ENCODE results near the gene GET4. TPM values are rescaled to one million over a fixed set of nuclear protein-coding genes. Genes with fewer than 3 reads are reported as not detected.
A peak's percentile ranks its signal among the peaks of the same experiment; 100 is the strongest.

Gene GET4, protein sequence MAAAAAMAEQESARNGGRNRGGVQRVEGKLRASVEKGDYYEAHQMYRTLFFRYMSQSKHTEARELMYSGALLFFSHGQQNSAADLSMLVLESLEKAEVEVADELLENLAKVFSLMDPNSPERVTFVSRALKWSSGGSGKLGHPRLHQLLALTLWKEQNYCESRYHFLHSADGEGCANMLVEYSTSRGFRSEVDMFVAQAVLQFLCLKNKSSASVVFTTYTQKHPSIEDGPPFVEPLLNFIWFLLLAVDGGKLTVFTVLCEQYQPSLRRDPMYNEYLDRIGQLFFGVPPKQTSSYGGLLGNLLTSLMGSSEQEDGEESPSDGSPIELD
- 20.6 TPM for total RNA-seq
- long read RNA-seq, full-length matches to known transcripts: 93 of 104 reads
- long read RNA-seq, partial matches to known transcripts: 6 of 104 reads
- long read RNA-seq, other reads (novel, unspliced or antisense): 5 of 104 reads

GRCh38 chr7:876077-876971 lies at the start of gene GET4:
TSS of gene GET4 (plus strand) at chr7:876554. CDS start at chr7:876646, 92 bp downstream.
- DNase-seq (peak; percentile 98), ATAC-seq (peak; percentile 80)
- intact Hi-C loops (cut with micrococcal nuclease): loop anchor here (10.0 kb wide), 2 partner anchors 52 to 92 kb away; no protein-coding TSS in a partner anchor

- intact Hi-C loops (cut with micrococcal nuclease): loop anchor here (10.0 kb wide), 1 partner anchor 46 kb away; the partner anchor contains the start of gene GET4
- ATAC-seq: no peak
These were observed 47.4 kb upstream of the GET4 start for GRCh38 chr7:828793-829561.

GRCh38 chr7:830069-830468 lies 46.3 kb upstream of the GET4 start:
- DNase-seq (no peak), ATAC-seq (peak; percentile 16)
- intact Hi-C loops (cut with micrococcal nuclease): no loop called here

More at GRCh38 chr7:828793-829561, 47.4 kb upstream of the GET4 start:
- DNase-seq: no peak

GRCh38 chr7:831596-832166 lies 44.7 kb upstream of the GET4 start:
- DNase-seq (no peak), ATAC-seq (peak; percentile 77)
- intact Hi-C loops (cut with micrococcal nuclease): no loop called here

DNA sequence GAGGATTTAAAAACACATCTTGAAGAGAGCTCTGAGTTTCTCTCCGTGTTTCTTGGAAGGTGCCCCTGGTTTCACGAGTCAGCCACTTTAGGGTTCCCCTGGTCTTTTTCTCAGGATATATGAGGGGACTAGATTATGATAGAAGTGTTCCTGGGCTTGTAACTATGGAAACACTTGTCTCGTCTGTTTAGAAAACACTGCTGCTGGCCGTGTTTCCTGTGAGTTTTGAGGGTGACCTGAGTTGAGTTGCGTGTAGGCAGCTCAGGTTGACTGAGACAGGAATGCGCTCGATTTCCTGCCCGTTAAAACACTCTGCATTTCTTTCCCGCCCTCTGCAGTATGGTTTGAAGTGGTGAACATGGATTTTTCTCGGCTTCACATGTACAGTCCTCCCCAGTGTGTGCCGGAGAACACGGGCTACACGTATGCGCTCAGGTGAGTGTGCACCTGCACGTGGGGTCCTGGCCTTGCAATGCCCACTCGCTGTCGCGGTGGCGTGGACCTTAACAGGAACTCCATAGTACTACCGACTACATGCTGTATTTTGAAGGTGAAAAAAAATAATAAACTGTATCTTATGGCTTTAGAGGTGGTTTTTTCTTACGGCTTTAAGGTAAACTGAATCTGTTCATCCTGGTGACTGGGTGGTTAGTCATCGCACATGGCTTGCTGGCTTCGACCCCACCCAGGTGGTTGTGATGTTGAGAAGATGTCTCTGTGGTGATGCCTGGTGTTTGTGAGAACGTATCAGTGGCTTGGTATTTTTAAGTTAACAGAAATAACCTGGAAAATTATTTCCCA lies 44.0 kb upstream of the GET4 start, which contains the start of gene SUN1:
SUN1 (plus strand) TSS at position 310 of the 801 bp plus-strand sequence; CDS start at position 359, 49 bp downstream.
- intact Hi-C loops (cut with micrococcal nuclease): no loop called here

DNA sequence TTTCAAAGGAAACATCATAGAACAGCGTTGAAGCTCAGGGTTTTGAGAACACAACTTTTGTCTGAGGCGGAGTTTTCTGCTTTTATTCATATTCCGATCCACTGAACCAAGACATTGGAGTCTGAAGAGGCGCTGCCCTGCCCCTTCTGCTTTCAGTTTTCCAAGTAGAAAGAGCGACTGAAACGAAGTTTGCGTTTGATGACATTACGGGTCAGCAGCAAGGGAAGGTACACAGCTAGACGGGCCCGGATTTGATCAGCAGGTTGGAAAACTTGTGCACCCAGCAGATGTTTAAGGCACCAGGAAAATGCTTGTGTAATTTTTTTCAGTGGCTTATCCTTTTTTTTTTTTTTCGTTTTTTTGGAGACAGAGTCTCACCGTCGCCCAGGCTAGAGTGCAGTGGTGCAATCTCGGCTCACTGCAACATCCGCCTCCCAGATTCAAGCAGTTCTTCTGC lies 43.4 kb upstream of the GET4 start:
- no peak for DNase-seq
- no peak for ATAC-seq
- intact Hi-C loops (cut with micrococcal nuclease): no loop called here

More for the DNA sequence above, 44.0 kb upstream of the GET4 start, which contains the start of gene SUN1:
- ATAC-seq: peak; percentile 23
- no peak for DNase-seq

- DNase-seq: no peak
- intact Hi-C loops (cut with micrococcal nuclease): no loop called here
- no peak for ATAC-seq
These were observed 42.6 kb upstream of the GET4 start for GRCh38 chr7:833601-834258.

DNA sequence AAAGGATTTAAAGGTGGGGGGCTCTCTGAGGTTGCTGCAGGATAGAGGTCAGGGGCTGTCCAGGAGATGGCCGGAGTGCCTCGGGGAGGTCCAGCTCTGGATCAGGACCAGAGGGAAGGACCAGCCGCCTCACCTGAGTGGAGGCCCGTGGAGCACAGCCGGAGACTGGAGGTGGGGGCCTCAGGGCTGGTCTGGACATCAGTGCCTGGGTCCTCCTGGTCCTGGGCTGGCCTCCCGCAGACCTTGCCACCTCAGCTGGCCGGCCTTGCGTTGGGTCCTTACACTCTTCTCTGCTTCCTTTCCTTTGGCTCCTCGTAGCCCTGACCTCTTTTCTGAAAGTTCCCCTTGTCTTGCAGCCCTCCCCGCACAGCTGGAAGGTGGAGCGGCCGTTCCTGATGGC lies 42.1 kb upstream of the GET4 start:
- intact Hi-C loops (cut with micrococcal nuclease): no loop called here
- DNase-seq (no peak), ATAC-seq (no peak)

DNA sequence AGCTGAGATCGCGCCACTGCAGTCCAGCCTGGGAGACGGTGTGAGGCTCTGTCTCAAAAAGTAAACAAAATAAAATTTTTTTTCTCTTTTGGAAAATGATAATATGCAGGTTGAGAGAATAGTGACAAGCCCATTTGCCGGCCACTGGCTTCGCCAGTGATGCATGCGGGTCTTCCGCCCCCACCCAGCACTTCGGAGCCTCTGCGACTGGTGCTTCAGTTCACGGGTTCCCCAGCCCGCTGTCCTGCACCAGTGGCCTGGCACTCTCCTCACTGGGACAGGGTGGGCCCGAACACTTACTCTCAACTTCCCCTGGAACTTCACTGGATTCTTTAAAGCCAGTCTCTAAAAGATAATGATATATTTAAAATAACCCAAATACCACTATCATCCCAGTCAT lies 41.3 kb upstream of the GET4 start:
- DNase-seq: no peak
- no peak for ATAC-seq
- intact Hi-C loops (cut with micrococcal nuclease): no loop called here

DNA sequence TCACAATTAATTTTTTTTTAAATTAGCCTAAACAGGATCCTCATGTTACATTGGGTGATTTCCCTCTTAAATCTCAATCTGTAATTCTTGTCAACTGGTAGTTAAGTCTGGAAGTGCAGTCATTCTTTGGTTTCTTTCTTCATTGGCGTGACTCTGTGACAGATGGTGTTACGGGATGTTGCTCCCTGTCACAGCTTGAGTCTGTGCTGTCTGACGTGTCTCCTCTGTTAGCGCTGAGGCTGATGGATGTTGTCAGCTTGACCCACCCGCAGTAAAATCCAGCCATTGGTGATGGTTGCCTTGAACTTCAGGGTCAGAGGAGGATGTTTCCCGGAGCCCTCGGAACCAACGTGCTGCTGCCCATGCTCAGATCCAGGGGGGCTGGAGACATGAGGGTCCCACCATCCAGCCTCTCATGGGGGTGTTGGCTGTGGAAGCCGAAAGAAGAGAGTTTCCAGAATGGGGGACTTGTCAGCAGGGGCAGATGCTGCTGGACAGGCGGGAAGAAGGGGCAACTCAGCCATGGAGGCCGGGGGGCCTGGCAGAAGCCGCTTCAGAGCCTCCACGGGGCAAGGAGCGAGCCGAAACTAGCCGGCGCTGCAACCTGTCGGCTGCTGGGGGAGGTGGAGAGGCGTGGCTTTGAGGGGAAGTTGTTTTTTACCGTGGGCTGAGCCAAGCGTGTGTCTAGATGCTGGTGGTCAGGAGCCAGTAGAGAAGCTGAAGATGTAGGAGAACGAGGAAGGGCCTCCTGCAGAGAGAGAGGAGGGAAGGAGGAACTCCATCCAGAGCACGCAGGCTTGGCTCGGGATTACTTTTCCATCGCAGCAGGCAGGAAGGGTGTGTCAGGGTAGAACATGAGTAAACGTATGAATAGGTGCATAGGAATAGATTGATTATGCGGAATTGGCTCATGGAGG lies 40.6 kb upstream of the GET4 start:
- intact Hi-C loops (cut with micrococcal nuclease): no loop called here
- ATAC-seq: no peak
- DNase-seq: no peak

DNA sequence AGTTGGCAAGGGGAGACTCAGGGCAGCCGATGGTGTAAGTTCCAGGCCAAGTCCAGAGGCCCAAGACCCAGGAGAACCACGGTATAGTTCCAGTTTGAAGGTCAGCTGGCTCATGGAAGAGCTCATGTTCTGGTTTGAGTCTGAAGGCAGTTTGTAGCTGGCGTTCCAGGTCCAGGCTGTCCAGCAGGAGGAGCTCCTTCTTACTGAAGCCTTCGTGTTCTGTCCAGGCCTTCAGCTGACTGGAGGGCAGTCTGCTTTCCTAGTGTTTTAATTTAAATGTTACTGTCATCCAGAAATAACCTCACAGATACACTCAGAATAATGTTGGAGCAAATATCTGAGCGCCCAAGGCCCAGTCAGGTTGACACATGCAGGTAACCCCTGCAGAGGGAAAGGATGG lies 39.9 kb upstream of the GET4 start:
- intact Hi-C loops (cut with micrococcal nuclease): no loop called here
- DNase-seq (no peak), ATAC-seq (peak; percentile 41)

DNA sequence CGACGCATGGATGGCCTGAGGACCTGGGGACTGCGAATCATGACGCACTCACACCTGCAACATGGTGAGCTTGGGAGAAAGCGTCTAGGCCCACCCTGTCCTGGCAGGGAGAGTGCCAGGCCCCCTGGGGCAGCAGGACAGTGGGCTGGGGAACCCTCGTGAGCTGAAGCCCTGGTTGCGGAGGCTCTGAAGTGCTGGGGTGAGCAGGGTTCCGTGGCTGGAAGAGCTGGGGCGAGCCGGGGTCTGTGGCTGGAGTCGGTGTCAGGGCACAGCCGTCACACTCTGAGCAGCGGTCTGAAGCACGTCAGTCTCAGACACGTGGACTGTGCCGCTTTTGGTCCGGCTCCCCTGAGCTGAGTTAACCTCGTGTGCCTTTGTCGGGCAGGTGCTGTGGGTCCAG lies 39.4 kb upstream of the GET4 start:
- DNase-seq: no peak
- intact Hi-C loops (cut with micrococcal nuclease): no loop called here
- peak; percentile 65 for ATAC-seq

DNA sequence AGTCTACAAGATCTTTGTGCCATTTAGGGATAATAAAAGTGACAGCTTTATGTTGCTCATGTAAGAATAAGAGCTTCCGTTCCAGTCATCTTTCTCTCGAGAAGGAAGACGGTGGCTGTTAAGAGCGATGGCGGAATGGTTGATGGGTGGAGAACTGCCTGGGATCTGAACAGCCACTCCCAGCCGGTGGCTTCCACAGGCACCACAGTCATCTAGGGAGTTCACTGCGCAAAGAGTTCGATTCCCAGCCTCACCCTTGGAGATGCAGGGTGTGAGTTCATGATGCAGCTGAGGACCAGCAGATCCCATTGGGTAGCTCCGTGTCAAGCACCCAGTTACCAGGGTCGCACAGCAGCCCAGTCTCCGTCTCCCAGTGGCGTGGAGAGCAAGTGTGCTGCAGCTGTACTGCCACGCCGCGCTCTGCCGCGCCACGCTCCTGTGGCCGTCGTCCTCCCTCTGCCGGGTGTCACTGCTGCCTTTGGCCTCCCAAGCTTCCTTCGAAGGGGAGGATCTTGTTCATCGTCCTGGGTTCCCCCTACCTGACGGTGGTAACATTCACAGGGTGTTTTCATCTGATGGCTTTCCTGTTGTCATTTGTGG lies 36.3 kb upstream of the GET4 start:
- intact Hi-C loops (cut with micrococcal nuclease): no loop called here
- ATAC-seq (no peak), DNase-seq (no peak)

DNA sequence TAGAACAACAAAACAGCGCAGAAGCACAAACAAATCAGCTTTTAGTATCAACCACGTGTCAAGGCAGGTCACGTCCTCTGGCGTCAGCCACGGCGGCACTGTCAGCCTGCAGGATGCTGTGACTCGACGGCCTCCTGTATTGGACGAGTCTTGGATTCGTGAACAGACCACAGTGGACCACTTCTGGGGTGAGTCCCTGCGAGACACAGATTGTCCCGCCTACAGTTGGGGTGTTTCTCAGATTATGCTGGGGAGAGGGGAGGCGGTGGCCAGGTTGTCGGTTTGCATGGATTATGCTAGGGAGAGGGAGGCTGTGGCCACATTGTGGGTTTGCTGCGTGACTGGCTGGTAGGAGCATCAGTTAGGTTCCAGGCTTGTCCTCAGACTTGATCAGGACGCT lies 34.4 kb upstream of the GET4 start:
- no peak for DNase-seq
- intact Hi-C loops (cut with micrococcal nuclease): no loop called here
- ATAC-seq: no peak

DNA sequence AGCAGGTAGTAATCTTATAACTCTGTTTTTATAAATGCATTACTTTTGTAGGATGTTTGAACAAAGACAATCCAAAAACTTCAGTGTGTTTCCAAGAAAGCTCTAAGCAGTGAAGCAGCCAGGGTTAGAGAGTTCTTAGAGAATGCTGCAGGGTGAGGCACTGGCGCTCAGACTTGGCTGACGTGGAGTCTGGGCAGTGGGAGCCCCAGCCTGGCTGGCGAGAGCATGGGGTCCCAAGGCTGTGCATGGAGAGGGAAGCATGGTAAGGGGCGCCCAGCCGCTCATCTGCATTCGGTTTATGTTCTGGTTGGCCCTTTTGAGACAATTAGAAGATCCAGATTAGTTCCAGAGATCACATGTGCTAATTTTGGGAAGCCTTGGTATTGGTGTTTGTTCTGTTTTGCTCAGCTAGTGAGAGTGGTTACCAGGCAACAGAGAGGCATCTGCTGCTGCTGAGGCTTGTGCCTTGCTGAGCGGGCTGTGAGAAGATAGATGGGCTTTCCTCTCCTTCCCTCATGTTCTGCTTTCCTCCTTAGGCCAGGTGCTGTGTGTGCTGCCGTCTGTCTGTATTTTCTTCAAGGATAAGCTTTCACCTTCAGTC lies 33.8 kb upstream of the GET4 start:
- ATAC-seq: peak; percentile 84
- intact Hi-C loops (cut with micrococcal nuclease): no loop called here
- DNase-seq: no peak

- DNase-seq (no peak), ATAC-seq (no peak)
- intact Hi-C loops (cut with micrococcal nuclease): no loop called here
These were observed 33.1 kb upstream of the GET4 start for GRCh38 chr7:843230-843629.

Measured in left ventricle myocardium superior (tissue), 1 donor.